AG09309 (cell line): ENCODE results near the gene WDR77.
A peak's percentile ranks its signal among the peaks of the same experiment; 100 is the strongest.

Experiments used
- DNase-seq: peaks from one replicate; pipeline ENCODE4 v3.0.0-alpha.2; 2010; ENCODE audit warnings: low read depth
- H3K4me3 ChIP-seq: 2 replicates; pipeline ENCODE4 v1.5.1; 2011; ENCODE audit warnings: mild to moderate bottlenecking, low read depth, low read length, moderate library complexity; ENCODE audit not compliant: control insufficient read depth
- CTCF ChIP-seq: IDR thresholded peaks from 2 replicates; pipeline ENCODE4 v1.5.1; 2011; ENCODE audit warnings: mild to moderate bottlenecking, low read depth, low read length, inconsistent platforms; ENCODE audit not compliant: insufficient read depth, control insufficient read depth; ENCODE audit errors: missing control alignments

Gene WDR77

GRCh38 chr1:111436726-111437125 lies 12.3 kb downstream of the WDR77 start:
- no peak for TF ChIP-seq CTCF
- H3K4me3 ChIP-seq: no peak overlapping the region
- peak; percentile 23 for DNase-seq

GRCh38 chr1:111424281-111424680 lies 24.8 kb downstream of the WDR77 start:
- no peak for DNase-seq
- no peak for TF ChIP-seq CTCF
- no peak overlapping the region for H3K4me3 ChIP-seq

- peak; percentile 8 for DNase-seq
- TF ChIP-seq CTCF: no peak
- H3K4me3 ChIP-seq: no peak overlapping the region
Observed at GRCh38 chr1:111422546-111423391, 26.3 kb downstream of the WDR77 start.

GRCh38 chr1:111420377-111420776 lies 28.7 kb downstream of the WDR77 start:
- DNase-seq: no peak
- no peak for TF ChIP-seq CTCF
- H3K4me3 ChIP-seq: no peak overlapping the region

- TF ChIP-seq CTCF: no peak
- DNase-seq: no peak
- H3K4me3 ChIP-seq: no peak overlapping the region
Observed at GRCh38 chr1:111419037-111419436, 30.0 kb downstream of the WDR77 start.

GRCh38 chr1:111417755-111418154 lies 31.3 kb downstream of the WDR77 start:
- no peak for DNase-seq
- TF ChIP-seq CTCF: no peak
- no peak overlapping the region for H3K4me3 ChIP-seq
